Umbilical cord (tissue), 2 donors: ENCODE measurements around the gene GEN1. TPM values are rescaled to one million over a fixed set of nuclear protein-coding genes. Genes with fewer than 3 reads are reported as not detected.

Experiments used
- DNase-seq: peaks from one replicate; pipeline ENCODE4 v3.0.0-alpha.2; 2015; ENCODE audit warnings: low spot score
- total RNA-seq: library from RNA; depleted of rRNA; stranded (reverse); fragments of >200 nt; gene quantifications from one replicate; pipeline ENCODE4 v1.2.3, GENCODE V29; 2014; ENCODE audit warnings: low replicate concordance; ENCODE audit not compliant: insufficient read depth

GEN1 gene
- total RNA-seq, 1 donor from 2014 or later: 9.6 TPM

GRCh38 chr2:17795309-17795708, 41.4 kb downstream of the GEN1 start:
- no peak for DNase-seq

GRCh38 chr2:17798338-17798737, 44.4 kb downstream of the GEN1 start:
- DNase-seq: no peak

GRCh38 chr2:17799301-17800120, 45.6 kb downstream of the GEN1 start:
- no peak for DNase-seq

GRCh38 chr2:17800219-17800618, 46.3 kb downstream of the GEN1 start:
- DNase-seq: peak; percentile 53

GRCh38 chr2:17800693-17801458, 46.9 kb downstream of the GEN1 start:
- DNase-seq: no peak

GRCh38 chr2:17803497-17803896, 49.6 kb downstream of the GEN1 start:
- no peak for DNase-seq

- no peak for DNase-seq
These were observed 50.4 kb downstream of the GEN1 start for GRCh38 chr2:17804358-17804757.

GRCh38 chr2:17805166-17805565, 51.2 kb downstream of the GEN1 start:
- no peak for DNase-seq

GRCh38 chr2:17805717-17806363, 51.9 kb downstream of the GEN1 start:
- DNase-seq: no peak

- DNase-seq: peak; percentile 38
These were observed 59.2 kb downstream of the GEN1 start for GRCh38 chr2:17813010-17813741.

- DNase-seq: no peak
These were observed 60.0 kb downstream of the GEN1 start for GRCh38 chr2:17813742-17814473.

GRCh38 chr2:17814601-17815000, 60.7 kb downstream of the GEN1 start:
- no peak for DNase-seq

- peak; percentile 79 for DNase-seq
These were observed 61.7 kb downstream of the GEN1 start for GRCh38 chr2:17815468-17816184.

GRCh38 chr2:17816396-17817245, 62.7 kb downstream of the GEN1 start, which contains the start of gene MSGN1:
Gene MSGN1, plus strand, starts transcription at chr2:17816460. Its CDS starts 59 bp downstream, at chr2:17816519.
- DNase-seq: no peak

- DNase-seq: no peak
These were observed 64.4 kb downstream of the GEN1 start for GRCh38 chr2:17818235-17818815.

GRCh38 chr2:17821080-17821479, 67.1 kb downstream of the GEN1 start:
- DNase-seq: no peak

GRCh38 chr2:17821535-17822444, 67.9 kb downstream of the GEN1 start:
- DNase-seq: peak; percentile 8
